GM18499 (cell line): Measurements from ENCODE around the gene HIBADH.
"Not testable (repeated sequence)": the region's sequence is repeated elsewhere in the genome, so short reads cannot be mapped to it uniquely, and the experiment has no call there.

ENCODE experiments used
- ATAC-seq: cut with Tn5 transposase; IDR thresholded peaks from one replicate; pipeline ENCODE4 v1.9.1; 2021; ENCODE audit warnings: moderate number of reproducible peaks; ENCODE audit not compliant: insufficient read depth, unreplicated experiment

HIBADH gene

DNA sequence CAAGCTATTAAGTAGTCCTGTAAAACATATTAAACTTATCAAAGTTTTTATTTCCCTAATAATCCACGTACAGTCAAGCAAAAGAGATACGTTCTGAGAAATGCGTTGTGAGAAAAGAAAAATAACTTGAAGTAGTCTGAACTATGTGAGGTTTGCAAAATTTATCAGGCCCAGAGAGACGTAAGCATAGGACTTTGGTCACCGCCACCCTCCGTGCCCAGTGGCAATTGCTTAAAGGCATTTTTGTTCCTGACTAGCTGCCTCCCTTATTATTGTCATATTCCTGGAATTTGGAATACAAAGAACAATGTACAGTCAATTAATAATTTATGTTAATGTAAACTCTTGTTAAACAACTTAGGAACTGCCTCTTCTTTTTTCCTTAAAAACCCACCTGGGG is 22.8 kb downstream of the HIBADH start:
- ATAC-seq = no peak

DNA sequence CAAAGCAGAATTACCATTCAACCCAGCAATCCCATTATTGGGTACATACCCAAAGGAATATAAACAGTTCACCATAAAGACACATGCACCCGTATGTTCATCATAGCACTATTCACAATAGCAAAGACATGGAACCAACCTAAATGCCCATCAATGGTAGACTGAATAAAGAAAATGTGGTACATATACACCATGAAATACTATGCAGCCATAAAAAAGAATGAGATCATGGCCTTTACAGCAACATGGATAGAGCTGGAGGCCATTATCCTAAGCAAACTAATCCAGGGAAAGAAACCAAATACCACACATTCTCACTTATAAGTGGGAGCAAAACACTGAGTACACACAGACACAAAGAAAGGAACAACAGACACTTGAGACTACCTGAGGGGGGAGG is 23.6 kb downstream of the HIBADH start:
- not testable (repeated sequence) for ATAC-seq

DNA sequence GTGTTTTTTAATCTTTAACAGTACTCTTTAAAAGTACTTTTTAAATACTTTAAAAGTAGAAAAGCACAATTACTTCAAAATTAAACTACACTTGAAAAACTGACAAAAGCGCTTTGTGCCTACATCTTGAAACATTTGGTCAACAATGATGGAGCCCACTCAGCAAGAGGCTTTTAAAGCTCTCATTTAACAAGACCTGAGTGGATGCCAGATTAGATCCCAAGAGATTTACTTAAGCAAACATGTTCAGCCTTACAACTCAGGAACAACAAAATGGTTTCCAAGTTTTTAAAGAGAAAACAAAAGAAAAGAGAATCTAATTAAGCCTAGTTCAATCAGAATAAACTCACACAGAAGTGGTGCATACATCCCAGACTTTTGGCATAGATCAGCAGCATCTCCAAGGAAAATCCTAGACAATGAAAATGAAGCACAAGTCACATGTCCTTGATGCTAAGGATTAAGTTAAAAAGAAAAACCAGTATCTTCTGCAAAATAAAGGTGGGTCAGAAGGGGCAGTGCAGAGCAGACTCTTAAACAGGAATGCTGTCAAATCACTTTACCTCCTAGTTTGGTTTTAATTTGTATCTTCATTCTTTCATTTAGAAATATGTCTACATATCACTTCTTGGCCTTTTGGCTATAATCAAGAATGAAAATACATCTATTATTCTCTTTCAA is 26.2 kb downstream of the HIBADH start:
- no peak for ATAC-seq

DNA sequence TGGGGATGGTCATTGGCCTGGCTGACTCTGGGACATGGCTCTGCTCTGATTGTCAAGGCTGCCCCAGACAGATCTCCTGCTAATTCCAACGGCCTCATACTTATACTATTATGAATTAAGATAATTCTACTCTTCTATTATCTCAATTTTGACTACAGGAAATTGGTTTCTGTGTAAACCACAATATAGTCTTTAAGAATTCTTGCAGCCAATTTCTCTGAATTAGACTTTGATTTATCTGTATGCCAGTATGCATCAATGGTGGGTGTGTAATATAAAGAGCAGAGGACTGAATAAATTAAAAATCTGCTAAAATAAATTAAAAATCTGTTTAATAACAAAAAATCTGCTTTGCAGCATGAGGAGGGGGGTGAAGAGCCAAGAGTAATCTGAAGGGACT is 27.0 kb downstream of the HIBADH start:
- ATAC-seq = no peak

- no peak for ATAC-seq
Measured at GRCh38 chr7:27634671-27635493, 27.8 kb downstream of the HIBADH start.

DNA sequence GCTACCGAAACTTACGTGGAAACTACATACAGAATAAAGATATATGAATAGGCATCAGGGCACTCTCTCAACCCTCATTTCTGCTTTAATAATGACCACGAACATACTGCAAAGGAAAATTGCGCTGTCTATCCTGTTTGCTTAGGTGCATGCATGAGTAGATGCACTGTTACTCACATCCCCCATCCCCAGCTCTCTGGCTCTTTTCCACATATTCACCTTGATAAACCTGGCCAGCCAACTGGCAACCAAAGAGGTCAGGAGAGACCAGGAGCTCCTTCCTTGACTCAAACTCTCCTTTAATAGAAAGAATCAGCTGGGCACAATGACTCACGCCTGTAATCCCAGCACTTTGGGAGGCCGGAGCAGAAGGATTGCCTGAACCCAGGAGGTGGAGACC is 29.6 kb downstream of the HIBADH start:
- ATAC-seq = no peak

- ATAC-seq = no peak
Measured at GRCh38 chr7:27631391-27631790, 31.3 kb downstream of the HIBADH start.

DNA sequence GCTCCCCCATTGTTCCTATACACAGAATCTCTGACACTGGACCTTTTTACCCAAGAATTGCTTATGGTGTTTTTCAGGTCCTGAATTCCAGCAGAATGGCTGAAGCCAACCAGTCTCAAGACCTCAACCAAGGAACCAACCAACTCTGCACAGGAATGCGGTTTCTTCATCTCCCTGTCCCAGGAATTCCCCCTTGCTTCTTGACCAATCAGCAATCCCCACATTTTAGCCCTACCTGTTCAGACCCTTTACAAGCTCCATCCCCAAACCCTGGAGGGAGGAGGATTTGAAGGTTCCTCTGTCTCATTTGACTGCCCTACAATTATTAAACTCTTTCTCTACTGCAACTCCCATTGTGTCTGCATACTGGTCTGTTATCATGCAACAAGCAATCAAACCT is 35.5 kb downstream of the HIBADH start:
- no peak for ATAC-seq

GRCh38 chr7:27619492-27619891 is 43.2 kb downstream of the HIBADH start:
- no peak for ATAC-seq

GRCh38 chr7:27617651-27618381 is 44.9 kb downstream of the HIBADH start:
- no peak for ATAC-seq

DNA sequence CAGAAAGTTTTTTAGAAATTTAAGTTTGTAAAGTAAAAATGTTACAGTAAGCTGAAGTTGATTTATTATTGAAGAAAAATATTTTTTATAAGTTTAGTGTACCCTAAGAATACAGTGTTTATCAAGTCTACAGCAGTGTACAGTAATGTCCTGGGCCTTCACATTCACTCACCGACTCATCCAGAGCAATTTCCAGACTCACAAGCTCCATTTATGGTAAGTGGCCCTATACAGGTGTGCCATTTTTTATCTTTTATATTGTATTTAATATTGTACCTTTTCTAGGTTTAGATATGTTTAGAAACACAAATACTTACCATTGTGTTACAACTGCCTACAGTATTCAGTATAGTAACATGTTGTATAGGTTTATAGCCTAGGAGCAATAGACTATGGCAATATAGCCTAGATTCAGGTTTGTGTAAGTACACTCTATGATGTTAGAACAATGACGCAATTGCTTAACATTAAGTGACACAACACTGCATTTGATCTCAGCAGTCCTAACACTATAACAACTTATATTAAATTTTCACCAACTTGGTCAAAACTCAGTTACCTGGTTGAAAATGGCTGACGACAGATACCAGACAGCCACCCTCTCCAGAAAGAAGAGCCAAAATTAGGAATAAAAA is 45.7 kb downstream of the HIBADH start:
- ATAC-seq = no peak

- no peak for ATAC-seq
Measured at GRCh38 chr7:27616186-27616491, 46.5 kb downstream of the HIBADH start.

GRCh38 chr7:27615420-27616185 is 47.1 kb downstream of the HIBADH start:
- ATAC-seq = no peak

DNA sequence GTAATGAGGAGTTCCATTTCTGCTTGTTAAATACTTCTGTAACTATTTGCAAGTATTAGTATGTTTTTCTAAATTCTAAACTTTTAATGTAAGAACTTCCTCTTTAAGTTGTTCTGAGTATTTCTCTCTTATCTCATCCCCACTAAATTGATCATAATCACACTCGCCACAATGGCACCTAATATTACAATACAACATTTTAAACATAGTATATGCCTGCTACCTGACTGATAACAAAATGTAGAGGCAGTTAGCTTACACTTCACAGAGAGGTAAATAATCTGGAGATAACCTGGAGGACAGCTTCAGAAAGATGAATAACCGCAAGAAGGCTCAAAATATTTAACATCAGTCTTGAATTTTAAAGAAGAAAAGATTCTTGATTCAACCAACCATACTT is 48.6 kb downstream of the HIBADH start:
- no peak for ATAC-seq

GRCh38 chr7:27611059-27611458 is 51.6 kb downstream of the HIBADH start:
- no peak for ATAC-seq

DNA sequence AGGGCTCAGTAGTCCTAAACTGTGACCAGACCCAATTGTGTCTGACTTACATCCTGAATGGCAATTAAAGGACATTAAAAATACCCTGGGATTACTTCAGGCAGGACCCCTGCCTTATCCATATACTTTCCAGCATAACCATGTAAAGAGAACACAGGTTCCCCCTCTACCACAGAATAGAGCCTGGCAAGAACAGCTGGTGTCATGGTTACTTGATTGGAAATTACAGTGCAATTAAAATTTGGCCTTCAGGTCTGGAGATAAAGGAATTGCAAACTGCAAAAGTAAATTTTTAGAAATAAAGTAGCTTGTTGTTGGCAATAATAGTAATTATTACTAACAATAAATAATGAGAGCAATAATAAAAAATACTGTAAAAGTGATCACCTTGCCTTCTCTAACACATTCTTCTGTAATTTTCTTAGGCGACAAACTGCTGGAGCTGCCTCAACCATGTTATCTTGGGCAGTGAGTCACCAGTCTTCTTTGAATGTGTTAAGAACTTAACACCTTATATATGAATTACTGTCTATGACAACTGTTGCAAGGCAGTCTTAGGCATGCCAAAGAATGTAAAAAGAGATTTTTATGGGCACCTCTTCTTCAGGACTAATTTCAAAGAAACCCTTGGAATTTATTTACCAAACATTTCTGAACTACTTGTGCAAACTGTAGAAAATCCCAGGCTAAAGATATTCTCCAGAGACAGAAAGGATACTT is 53.7 kb downstream of the HIBADH start:
- ATAC-seq = no peak

DNA sequence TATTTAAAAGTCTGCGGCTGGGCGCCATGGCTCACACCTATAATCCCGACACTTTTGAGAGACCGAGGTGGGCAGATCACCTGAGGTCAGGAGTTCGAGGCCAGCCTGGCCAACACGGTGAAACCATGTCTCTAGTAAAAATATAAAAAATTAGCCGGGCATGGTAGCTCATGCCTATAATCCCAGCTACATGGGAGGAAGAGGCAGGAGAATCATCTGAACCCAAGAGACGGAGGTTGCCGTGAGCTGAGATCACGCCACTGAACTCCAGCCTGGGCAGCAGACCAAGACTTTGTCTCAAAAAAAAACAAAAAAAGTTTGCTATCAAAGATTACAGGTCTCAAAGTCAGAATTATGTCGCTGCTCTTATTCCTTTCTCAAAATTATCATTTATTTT is 55.5 kb downstream of the HIBADH start:
- ATAC-seq = no peak

DNA sequence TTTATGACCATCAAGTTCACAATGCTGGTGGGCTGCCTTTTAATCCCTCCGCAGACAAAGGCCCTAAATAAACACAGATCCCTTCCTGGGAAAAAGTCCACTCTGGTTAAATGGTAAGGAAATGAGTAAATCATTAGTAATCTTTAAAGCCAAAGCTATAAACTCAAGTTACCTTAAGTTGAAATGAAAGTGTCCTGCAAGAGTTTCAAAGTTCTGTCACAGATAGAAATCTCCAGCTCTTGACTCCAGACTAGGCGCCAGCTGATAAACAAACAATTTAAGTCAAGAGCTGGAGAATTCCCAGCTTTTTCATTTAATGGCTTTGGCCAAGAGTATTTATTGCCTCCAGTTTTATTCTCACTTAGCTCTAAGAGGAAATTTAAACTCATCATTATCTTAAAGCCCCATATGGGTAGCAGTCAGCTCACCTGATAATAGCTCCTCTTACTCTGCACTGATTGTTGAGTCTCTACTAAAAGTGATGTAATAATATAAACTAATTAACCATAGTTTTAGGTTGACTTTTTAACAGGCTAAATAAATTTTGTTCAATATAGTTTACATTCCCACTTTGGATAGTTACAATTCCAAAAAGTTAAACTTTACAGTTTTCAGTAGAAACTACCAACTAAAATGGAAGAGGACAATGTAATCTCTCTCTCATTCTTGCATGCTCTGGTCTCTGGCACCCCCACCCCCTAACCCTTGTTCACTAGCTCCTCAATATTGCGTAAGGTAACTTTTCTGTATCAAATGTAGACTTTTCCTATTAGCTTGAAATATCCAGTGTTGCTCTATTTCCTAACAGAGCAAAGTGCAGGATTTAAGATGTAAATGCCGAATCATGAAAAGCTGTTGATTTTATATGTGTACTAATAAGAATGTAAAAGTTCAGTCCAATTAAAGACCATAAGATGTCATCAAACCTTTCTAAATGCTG is 56.1 kb downstream of the HIBADH start:
- no peak for ATAC-seq
